Measurements from ENCODE around the gene MTMR2. TPM values are rescaled to one million over a fixed set of nuclear protein-coding genes. Genes with fewer than 3 reads are reported as not detected.

The MTMR2 gene
- total RNA-seq, 1 experiment from 2014 or later = 51.9 TPM

DNA sequence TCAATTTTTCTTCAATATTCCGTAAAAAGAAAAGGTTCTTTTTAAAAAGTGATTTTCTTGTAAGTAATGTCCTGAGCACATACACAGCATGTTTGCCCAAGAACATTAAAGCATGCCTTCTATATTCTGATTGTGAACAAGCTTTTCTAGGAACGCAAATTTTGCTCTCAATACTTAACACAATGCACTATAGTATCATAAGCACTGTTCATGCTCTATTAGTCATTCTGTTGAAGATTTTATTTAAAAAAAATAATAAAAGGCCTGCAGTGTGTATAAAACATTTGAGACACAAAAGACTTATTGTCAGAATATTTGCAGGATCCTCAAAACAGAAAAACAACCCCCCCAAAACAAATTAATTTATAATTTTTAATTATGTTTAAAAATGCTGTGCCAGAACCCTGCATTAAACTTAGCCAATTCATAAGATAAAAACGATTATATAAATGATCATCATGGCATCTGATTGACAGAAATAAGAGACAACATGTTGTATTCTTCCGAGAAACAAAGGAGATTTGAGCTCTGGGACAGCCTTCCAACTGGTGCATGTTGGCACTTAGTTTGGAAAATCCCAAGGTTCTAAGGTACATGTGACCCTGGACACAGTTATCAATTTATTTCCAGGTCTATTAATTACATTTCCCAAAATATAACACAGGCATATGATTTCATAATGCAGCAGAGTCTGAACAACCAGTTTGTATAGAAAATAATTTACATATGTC lies 13.1 kb downstream of the MTMR2 start:
- no peak for DNase-seq (ENCODE audit: unreplicated experiment)
- no peak overlapping the region for H3K27ac Mint-ChIP-seq (ENCODE audit: low read depth, unreplicated experiment)
- ChIA-PET POLR2A (interaction anchor here (0.7 to 3.6 kb wide), 2 partner anchors 12 to 53 kb away, joined by 3 to 37 read pairs; partner anchors contain the start of gene MTMR2), CTCF (interaction anchor here (0.5 to 0.7 kb wide), 3 partner anchors 13 to 597 kb away, joined by 3 to 4 read pairs (median 3); no protein-coding TSS in a partner anchor)
- no peaks in the 10 kb centered on the region for H3K27me3 Mint-ChIP-seq (ENCODE audit: insufficient read depth, unreplicated experiment)
- BruUV-seq (replicated peaks) = no TSS peak
- no peak for TF ChIP-seq CTCF (IDR thresholded peaks at IDR 0.05; ENCODE audit: unreplicated experiment)
- peaks cover 9% of the 10 kb centered on the region for H3K9me3 Mint-ChIP-seq (ENCODE audit: unreplicated experiment)
- intact Hi-C loops (cut with micrococcal nuclease) = no loop called here
- H3K4me3 Mint-ChIP-seq (ENCODE audit: unreplicated experiment) = no peak overlapping the region
- H3K36me3 Mint-ChIP-seq (ENCODE audit: insufficient read depth, unreplicated experiment) = no peaks in the 10 kb centered on the region
- peaks cover 33% of the 10 kb centered on the region for H3K4me1 Mint-ChIP-seq (ENCODE audit: insufficient read depth, unreplicated experiment)

DNA sequence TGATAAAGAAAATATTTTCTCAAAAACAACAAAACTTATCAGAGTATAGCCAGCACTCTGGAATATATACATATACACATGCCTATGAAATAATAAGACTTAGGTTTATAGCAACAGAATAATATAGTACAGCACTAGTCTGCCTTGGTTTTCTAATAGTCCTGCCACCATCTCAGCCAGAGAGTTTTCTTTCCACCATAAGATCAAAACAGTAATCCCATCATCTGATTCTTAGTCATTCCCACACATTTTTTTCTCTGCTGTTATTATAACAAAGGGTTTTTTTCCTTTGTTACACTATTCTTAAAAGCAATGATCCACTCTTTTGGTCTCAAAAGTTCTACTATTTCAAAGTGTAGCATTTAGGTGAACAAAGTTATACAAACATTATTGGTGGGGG lies 15.1 kb downstream of the MTMR2 start:
- CTCF ChIA-PET = no interaction called here
- no peak for TF ChIP-seq CTCF (IDR thresholded peaks at IDR 0.05; ENCODE audit: unreplicated experiment)
- H3K9me3 Mint-ChIP-seq (ENCODE audit: unreplicated experiment) = peaks cover 9% of the 10 kb centered on the region
- H3K36me3 Mint-ChIP-seq (ENCODE audit: insufficient read depth, unreplicated experiment) = no peaks in the 10 kb centered on the region
- H3K27me3 Mint-ChIP-seq (ENCODE audit: insufficient read depth, unreplicated experiment) = no peaks in the 10 kb centered on the region
- intact Hi-C loops (cut with micrococcal nuclease) = no loop called here
- DNase-seq (ENCODE audit: unreplicated experiment) = no peak
- BruUV-seq (replicated peaks) = no TSS peak
- POLR2A ChIA-PET = interaction anchor here (0.7 kb wide), 1 partner anchor 213 kb away, joined by 3 read pairs; no protein-coding TSS in a partner anchor
- H3K27ac Mint-ChIP-seq (ENCODE audit: low read depth, unreplicated experiment) = no peak overlapping the region
- H3K4me3 Mint-ChIP-seq (ENCODE audit: unreplicated experiment) = no peak overlapping the region
- H3K4me1 Mint-ChIP-seq (ENCODE audit: insufficient read depth, unreplicated experiment) = peaks cover 23% of the 10 kb centered on the region

DNA sequence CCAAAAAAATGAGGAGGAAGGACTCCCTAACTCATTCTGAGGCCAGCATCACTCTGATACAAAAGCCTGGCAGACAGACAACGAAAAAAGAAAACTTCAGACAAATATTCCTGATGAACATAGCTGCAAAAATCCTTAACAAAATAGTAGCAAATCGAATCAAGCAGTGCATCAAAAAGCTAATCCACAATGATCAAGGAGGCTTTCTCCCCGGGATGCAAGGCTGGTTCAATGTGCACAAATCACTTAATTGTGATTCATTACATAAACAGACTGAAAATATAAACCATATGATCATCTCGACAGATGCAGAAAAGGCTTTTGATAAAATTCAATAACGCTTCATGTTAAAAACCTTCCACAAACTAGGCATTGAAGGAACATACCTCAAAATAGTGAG lies 16.4 kb downstream of the MTMR2 start:
- BruUV-seq (replicated peaks) = no TSS peak
- POLR2A ChIA-PET = interaction anchor here (0.6 to 1.2 kb wide), 4 partner anchors 10 to 357 kb away, joined by 3 read pairs; partner anchors contain the start of gene MTMR2

More for the DNA sequence above, 16.4 kb downstream of the MTMR2 start:
- Mint-ChIP-seq H3K4me1 (ENCODE audit: insufficient read depth, unreplicated experiment) (peaks cover 10% of the 10 kb centered on the region), H3K27me3 (ENCODE audit: insufficient read depth, unreplicated experiment) (no peaks in the 10 kb centered on the region), H3K27ac (ENCODE audit: low read depth, unreplicated experiment) (no peak overlapping the region), H3K4me3 (ENCODE audit: unreplicated experiment) (no peak overlapping the region), H3K36me3 (ENCODE audit: insufficient read depth, unreplicated experiment) (no peaks in the 10 kb centered on the region), H3K9me3 (ENCODE audit: unreplicated experiment) (peaks cover 9% of the 10 kb centered on the region)
- intact Hi-C loops (cut with micrococcal nuclease) = no loop called here
- CTCF ChIA-PET = interaction anchor here (0.6 to 1.2 kb wide), 2 partner anchors 148 to 436 kb away, joined by 3 to 4 read pairs; partner anchors contain the start of gene MAML2
- no peak for DNase-seq (ENCODE audit: unreplicated experiment)
- TF ChIP-seq CTCF (IDR thresholded peaks at IDR 0.05; ENCODE audit: unreplicated experiment) = no peak

Measured in MCF 10A (cell line).